ENCODE results near the gene MYO1A.
"Not testable (repeated sequence)": the region's sequence is repeated elsewhere in the genome, so short reads cannot be mapped to it uniquely, and the experiment has no call there.

MYO1A gene

DNA sequence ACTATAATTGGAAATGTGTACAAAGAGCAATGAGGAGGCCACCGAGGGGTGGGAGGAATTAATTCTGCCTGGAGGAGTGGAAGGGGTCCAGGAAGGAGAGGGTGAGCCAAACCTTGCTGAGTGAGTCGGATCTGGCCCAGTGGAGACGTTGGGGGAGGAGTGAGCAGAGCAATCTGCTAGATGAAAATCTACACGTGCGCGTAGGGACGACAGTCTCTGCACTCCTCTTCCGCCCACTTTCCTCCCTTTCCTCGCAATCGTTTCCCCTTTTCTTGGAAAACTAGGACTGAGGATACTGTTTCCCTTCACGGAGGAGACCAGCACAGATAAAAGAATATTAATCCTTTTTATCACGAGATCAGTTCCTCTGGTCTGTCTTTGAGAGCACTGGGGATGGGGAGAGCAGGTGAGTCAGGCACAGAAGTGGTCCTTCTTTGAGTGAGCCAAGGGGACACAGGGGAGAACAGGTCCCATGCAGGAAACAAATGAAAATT lies 36.1 kb upstream of the MYO1A start:
- H3K4me3 ChIP-seq (ENCODE audit: low read depth, low read length): peak overlapping the region; percentile 91
- TF ChIP-seq, protein P1, sequence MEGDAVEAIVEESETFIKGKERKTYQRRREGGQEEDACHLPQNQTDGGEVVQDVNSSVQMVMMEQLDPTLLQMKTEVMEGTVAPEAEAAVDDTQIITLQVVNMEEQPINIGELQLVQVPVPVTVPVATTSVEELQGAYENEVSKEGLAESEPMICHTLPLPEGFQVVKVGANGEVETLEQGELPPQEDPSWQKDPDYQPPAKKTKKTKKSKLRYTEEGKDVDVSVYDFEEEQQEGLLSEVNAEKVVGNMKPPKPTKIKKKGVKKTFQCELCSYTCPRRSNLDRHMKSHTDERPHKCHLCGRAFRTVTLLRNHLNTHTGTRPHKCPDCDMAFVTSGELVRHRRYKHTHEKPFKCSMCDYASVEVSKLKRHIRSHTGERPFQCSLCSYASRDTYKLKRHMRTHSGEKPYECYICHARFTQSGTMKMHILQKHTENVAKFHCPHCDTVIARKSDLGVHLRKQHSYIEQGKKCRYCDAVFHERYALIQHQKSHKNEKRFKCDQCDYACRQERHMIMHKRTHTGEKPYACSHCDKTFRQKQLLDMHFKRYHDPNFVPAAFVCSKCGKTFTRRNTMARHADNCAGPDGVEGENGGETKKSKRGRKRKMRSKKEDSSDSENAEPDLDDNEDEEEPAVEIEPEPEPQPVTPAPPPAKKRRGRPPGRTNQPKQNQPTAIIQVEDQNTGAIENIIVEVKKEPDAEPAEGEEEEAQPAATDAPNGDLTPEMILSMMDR (IDR thresholded peaks at IDR 0.05; ENCODE audit: borderline replicate concordance, insufficient read depth, low read depth, low read length): no peak

GRCh38 chr12:57080855-57081254 lies 30.9 kb upstream of the MYO1A start:
- H3K4me3 ChIP-seq (ENCODE audit: low read depth, low read length): no peak overlapping the region
- TF ChIP-seq, protein P1 (IDR thresholded peaks at IDR 0.05; ENCODE audit: borderline replicate concordance, insufficient read depth, low read depth, low read length): no peak

GRCh38 chr12:57079821-57080220 lies 29.9 kb upstream of the MYO1A start:
- no peak overlapping the region for H3K4me3 ChIP-seq (ENCODE audit: low read depth, low read length)
- TF ChIP-seq, protein P1 (IDR thresholded peaks at IDR 0.05; ENCODE audit: borderline replicate concordance, insufficient read depth, low read depth, low read length): no peak

- TF ChIP-seq, protein P1 (IDR thresholded peaks at IDR 0.05; ENCODE audit: borderline replicate concordance, insufficient read depth, low read depth, low read length): no peak
- peak within 1 kb of the TSS; percentile 78 for H3K4me3 ChIP-seq (ENCODE audit: low read depth, low read length)
These were observed 28.8 kb upstream of the MYO1A start, which contains the start of gene NEMP1 for GRCh38 chr12:57078519-57079404. NEMP1 (minus strand) TSS chr12:57078791; CDS start chr12:57078745, 46 bp downstream.

GRCh38 chr12:57073566-57074450 lies 23.9 kb upstream of the MYO1A start:
- H3K4me3 ChIP-seq (ENCODE audit: low read depth, low read length): not testable (repeated sequence)

DNA sequence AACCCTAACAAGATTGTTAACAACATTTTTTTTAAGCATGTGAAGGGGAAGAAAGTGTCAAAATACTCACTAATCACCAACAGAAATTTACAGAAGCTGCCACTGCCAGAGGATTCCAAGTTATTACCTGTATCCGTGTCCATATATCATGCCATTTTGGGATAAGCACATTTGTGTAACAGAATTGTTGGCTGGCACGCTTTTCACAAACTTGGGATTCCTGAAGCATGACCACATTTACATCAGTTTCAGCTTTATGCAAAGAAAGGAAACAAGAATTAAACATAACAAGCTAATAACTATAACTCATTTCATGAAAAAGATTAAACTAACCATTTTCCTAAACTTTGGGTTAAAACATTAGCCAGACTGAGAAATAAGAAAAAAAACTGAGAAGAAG lies 22.7 kb upstream of the MYO1A start:
- no peak overlapping the region for H3K4me3 ChIP-seq (ENCODE audit: low read depth, low read length)
- TF ChIP-seq, protein P1 (IDR thresholded peaks at IDR 0.05; ENCODE audit: borderline replicate concordance, insufficient read depth, low read depth, low read length): no peak

GRCh38 chr12:57069523-57069922 lies 19.6 kb upstream of the MYO1A start:
- no peak overlapping the region for H3K4me3 ChIP-seq (ENCODE audit: low read depth, low read length)
- TF ChIP-seq, protein P1 (IDR thresholded peaks at IDR 0.05; ENCODE audit: borderline replicate concordance, insufficient read depth, low read depth, low read length): peak; percentile 74
